DMS114 treated with DMSO at 0.1 percent for 48 hours (cell line): Measurements from ENCODE around the gene AHNAK.
"Not testable (repeated sequence)": the region's sequence is repeated elsewhere in the genome, so short reads cannot be mapped to it uniquely, and the experiment has no call there.

Experiments used
- DNase-seq: peaks from one replicate; lab custom pipeline; 2025; ENCODE audit not compliant: unreplicated experiment; lab: John Stamatoyannopoulos, UW

AHNAK gene

GRCh38 chr11:62546244-62546928, at the start of gene AHNAK:
AHNAK (minus strand) TSS chr11:62546806; CDS start chr11:62536098, 10,708 bp downstream.
- DNase-seq = peak; percentile 43

- no peak for DNase-seq
Measured at GRCh38 chr11:62595124-62595523, 48.5 kb upstream of the AHNAK start.

- peak; percentile 54 for DNase-seq
Measured at GRCh38 chr11:62593434-62594044, 46.9 kb upstream of the AHNAK start.

GRCh38 chr11:62592989-62593421, 46.4 kb upstream of the AHNAK start:
- no peak for DNase-seq

- DNase-seq = no peak
Measured at GRCh38 chr11:62592146-62592815, 45.7 kb upstream of the AHNAK start.

GRCh38 chr11:62591448-62592145, 45.0 kb upstream of the AHNAK start, which contains the start of gene TUT1:
TUT1 (minus strand) TSS chr11:62591523; CDS start chr11:62591485, 38 bp downstream.
- DNase-seq = peak; percentile 99

- peak; percentile 18 for DNase-seq
Measured at GRCh38 chr11:62588966-62589637, 42.5 kb upstream of the AHNAK start.

GRCh38 chr11:62585356-62585755, 38.8 kb upstream of the AHNAK start:
- not testable (repeated sequence) for DNase-seq

- DNase-seq = not testable (repeated sequence)
Measured at GRCh38 chr11:62581735-62582134, 35.1 kb upstream of the AHNAK start.

- DNase-seq = no peak
Measured at GRCh38 chr11:62580959-62581715, 34.5 kb upstream of the AHNAK start.

GRCh38 chr11:62579252-62579651, 32.6 kb upstream of the AHNAK start:
- no peak for DNase-seq

- no peak for DNase-seq
Measured at GRCh38 chr11:62578541-62578940, 31.9 kb upstream of the AHNAK start.

GRCh38 chr11:62577046-62577714, 30.6 kb upstream of the AHNAK start:
- DNase-seq = no peak

GRCh38 chr11:62575837-62576236, 29.2 kb upstream of the AHNAK start:
- DNase-seq = no peak

GRCh38 chr11:62575156-62575555, 28.6 kb upstream of the AHNAK start:
- no peak for DNase-seq

GRCh38 chr11:62574363-62575071, 27.9 kb upstream of the AHNAK start:
- no peak for DNase-seq

- DNase-seq = peak; percentile 100
Measured at GRCh38 chr11:62573592-62574362, 27.2 kb upstream of the AHNAK start, which contains the start of gene EEF1G. EEF1G (minus strand) TSS chr11:62573891; CDS start chr11:62573842, 49 bp downstream.

- DNase-seq = no peak
Measured at GRCh38 chr11:62573006-62573591, 26.5 kb upstream of the AHNAK start.
